GM21619 (cell line): ENCODE measurements around the gene ZFAND6.
"Not testable (repeated sequence)": the region's sequence is repeated elsewhere in the genome, so short reads cannot be mapped to it uniquely, and the experiment has no call there.

Experiments used
- ATAC-seq: cut with Tn5 transposase; IDR thresholded peaks from one replicate; pipeline ENCODE4 v1.9.1; 2021; ENCODE audit not compliant: unreplicated experiment

The ZFAND6 gene

DNA sequence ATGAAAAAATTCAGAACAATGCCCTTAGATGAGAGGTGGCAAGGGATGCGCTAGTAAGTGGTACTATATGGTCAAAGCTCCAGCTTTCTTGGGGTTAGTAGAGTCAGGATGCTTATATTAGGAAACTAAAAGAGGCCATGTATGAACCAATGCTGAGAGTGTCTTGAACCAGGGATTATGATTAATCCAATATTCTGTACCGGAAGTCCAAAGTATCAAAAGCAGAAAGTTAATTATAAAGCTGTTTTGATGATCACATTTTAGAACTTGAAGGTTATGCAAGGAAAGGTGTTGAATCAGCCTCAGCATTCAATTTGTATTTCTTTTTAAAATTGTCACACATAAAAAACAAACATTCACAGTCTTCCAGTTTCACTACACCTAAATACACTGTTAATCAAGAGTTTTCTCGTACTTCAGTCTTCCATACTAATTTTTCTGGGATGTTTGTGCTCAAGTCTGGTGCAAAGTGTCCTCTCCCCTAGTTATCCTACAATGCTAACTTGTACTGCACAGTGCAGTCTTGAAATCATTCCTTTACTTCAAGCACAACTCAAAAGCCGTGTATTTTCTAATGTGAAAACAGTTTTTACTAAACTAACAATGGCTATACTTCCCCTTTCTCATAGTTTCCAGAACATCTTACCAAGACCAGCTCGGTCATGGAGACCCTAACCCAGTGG is 82.6 kb downstream of the ZFAND6 start:
- no peak for ATAC-seq

GRCh38 chr15:80142646-80143045 is 83.2 kb downstream of the ZFAND6 start:
- ATAC-seq = no peak

GRCh38 chr15:80151148-80151547 is 91.7 kb downstream of the ZFAND6 start:
- no peak for ATAC-seq

GRCh38 chr15:80151576-80151975 is 92.1 kb downstream of the ZFAND6 start:
- ATAC-seq = no peak

- peak; percentile 48 for ATAC-seq
Observed at GRCh38 chr15:80152180-80152895, 92.9 kb downstream of the ZFAND6 start.

DNA sequence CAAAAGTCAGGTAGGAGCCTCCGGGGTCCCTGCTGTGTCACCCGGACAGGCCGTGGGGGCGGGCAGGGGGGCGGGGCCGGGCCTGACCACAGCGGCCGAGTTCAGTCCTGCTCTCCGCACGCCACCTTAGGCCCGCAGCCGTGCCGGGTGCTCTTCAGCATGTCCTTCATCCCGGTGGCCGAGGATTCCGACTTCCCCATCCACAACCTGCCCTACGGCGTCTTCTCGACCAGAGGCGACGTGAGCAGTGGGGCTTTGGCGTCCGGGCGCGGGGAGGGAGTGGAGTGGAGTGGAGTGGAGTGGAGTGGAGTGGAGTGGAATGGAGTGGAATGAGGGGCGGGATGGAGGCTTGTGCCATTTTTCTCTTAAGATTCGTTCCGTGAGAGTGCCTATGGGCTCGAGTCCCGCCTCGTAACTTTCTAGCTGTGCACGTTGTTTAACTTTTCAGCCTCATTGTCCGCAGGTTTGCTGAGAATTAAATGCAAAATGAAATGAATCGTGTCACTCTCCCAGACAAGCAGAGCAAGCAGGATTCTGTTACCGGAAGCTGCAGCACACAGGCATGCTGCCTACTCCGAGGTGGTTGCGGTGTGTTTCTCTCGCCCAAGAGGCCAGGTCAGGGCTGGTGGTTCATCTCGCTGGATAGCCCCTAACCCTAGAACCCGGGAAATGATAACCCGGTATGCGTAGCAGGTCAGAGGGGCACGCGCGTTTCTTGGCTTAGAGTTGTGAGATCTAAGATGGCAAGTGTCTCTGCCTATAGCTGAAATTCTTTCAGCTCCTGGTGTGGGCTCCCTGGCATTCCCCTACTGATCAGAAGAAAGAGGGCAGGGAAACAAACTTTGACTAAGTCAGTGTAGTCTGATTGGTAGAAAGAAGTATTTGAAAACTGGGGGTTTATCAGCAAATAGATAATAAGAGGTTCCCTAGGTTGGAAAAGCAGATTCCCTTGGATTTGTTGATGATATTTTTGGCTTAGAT is 93.7 kb downstream of the ZFAND6 start, which contains the start of gene FAH:
Gene FAH, plus strand, starts transcription at position 104 of the 981 bp plus-strand sequence. Its CDS starts 56 bp downstream, at position 160.
- ATAC-seq = peak; percentile 53

- ATAC-seq = no peak
Observed at GRCh38 chr15:80153900-80154299, 94.4 kb downstream of the ZFAND6 start.

GRCh38 chr15:80154336-80154735 is 94.9 kb downstream of the ZFAND6 start:
- ATAC-seq = no peak

- ATAC-seq = no peak
Observed at GRCh38 chr15:80155001-80155377, 95.5 kb downstream of the ZFAND6 start.

DNA sequence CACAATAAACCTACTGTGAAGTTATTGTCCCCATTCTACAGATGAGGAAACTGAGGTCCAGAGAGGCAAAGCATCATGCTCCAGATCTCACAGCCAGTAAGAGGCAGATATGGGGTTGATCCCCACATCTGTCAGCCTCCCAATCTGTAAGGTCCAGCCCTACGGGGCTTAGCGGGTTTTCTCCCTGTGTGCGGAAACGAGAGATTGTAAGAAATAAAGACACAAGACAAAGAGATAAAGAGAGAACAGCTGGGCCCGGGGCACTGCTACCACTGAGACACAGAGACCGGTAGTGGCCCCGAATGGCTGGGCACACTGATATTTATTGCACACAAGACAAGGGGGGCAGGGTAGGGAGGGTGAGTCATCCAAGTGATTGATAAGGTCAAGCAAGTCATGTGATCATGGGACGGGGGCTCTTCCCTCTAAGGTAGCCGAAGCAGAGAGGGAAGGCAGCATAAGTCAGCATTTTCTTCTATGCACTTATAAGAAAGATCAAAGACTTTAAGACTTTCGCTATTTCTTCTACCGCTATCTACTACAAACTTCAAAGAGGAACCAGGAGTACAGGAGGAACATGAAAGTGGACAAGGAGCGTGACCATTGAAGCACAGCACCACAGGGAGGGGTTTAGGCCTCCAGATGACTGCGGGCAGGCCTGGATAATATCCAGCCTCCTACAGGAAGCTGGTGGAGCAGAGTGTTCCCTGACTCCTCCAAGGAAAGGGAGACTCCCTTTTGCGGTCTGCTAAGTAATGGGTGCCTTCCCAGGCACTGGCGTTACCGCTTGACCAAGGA is 96.1 kb downstream of the ZFAND6 start:
- not testable (repeated sequence) for ATAC-seq

- ATAC-seq = no peak
Observed at GRCh38 chr15:80156176-80156720, 96.8 kb downstream of the ZFAND6 start.

- no peak for ATAC-seq
Observed at GRCh38 chr15:80157215-80157614, 97.7 kb downstream of the ZFAND6 start.

GRCh38 chr15:80159301-80159700 is 99.8 kb downstream of the ZFAND6 start:
- ATAC-seq = no peak

DNA sequence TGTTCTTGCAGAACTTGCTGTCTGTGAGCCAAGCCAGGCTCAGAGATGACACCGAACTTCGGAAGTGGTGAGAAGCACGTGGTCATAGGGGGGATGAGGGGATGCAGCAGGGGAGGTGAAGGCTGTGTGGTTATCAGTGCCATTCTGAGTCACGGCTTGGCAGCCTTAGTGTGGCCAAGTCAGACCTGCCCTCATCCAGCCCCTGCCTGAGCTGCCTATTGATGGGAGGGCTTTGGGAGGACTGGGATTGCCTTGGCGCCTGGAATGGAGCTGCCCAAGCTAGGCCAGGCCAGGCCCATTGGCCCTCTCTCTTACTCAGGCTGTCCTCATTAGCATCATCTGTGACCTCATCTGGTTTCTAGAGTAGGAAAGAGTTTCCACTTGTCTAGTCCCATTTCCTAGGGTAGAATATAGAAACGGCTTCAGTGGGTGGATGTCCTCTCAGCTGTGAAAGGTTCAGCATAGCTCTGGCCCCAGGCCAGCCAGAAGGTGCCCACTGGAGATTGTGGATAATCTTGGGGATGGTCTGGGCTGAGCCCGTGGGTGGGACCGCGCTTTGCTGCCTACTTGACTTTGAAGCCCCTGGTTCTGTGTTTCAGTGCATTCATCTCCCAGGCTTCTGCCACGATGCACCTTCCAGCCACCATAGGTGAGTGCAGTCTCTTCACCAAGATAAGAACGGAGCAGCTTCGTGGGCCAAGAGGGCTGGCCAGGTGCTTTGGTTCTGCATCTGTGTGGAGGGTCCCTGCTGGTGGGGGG is 100.5 kb downstream of the ZFAND6 start:
- no peak for ATAC-seq

GRCh38 chr15:80160570-80161156 is 101.2 kb downstream of the ZFAND6 start:
- ATAC-seq = peak; percentile 84

DNA sequence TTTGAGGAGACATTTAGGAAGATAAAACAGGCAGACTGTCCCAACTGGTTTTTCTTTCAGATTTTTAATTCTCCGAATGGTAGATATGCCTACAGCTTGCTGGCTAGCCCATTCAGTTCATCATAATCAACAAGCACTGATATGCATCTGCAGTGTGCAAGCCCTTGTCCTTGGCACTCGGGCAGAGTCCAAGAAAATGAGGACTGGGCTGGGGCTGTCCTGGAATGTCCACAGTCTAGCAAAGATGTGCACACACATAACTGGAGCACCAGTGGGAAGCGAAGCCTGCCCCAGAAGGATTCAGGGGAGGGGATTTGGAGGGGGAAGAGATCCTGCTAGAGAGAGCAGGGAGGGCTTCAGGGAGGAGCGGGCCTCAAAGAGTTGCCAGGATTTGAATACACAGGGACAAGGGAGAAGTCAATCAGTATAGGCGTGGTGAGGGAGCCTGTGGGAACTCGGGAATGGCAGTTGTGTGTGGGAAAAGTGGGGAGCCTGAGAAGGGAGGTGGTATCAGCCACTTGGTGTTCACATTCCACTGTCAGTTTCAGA is 102.1 kb downstream of the ZFAND6 start:
- no peak for ATAC-seq

- no peak for ATAC-seq
Observed at GRCh38 chr15:80162059-80162554, 102.6 kb downstream of the ZFAND6 start.

GRCh38 chr15:80163217-80163616 is 103.7 kb downstream of the ZFAND6 start:
- no peak for ATAC-seq

DNA sequence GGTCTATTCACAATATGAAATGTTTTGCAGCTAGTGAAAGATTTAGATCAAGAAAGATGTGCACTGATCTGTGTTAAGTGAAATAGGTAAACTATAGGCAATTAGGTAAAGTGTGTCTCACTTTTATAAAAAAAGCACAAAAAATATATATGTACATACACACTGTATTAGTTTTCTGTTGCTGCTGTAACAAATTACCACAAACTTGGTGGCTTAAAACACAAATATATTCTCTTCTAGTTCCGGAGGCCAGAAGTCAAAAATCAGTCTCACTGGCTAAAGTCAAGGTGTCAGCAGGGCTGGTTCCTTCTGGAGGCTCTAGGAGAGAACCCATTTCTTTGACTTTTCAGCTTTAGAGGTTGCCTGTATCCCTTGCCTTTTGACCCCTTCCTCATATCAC is 104.4 kb downstream of the ZFAND6 start:
- no peak for ATAC-seq
